GM12801 (cell line): ENCODE measurements around the gene LARGE1.

Source experiments
- CTCF ChIP-seq: IDR thresholded peaks from one replicate; pipeline ENCODE4 v1.5.1; 2011; ENCODE audit warnings: control low read depth; ENCODE audit not compliant: insufficient read length; ENCODE audit errors: extremely low read depth

LARGE1 gene

GRCh38 chr22:33242078-33242477 is 678.2 kb downstream of the LARGE1 start:
- no peak for TF ChIP-seq CTCF

- TF ChIP-seq CTCF: no peak
Measured at GRCh38 chr22:33240888-33241475, 679.3 kb downstream of the LARGE1 start.

GRCh38 chr22:33232071-33232470 is 688.2 kb downstream of the LARGE1 start:
- no peak for TF ChIP-seq CTCF

GRCh38 chr22:33227791-33228190 is 692.5 kb downstream of the LARGE1 start:
- TF ChIP-seq CTCF: no peak

- no peak for TF ChIP-seq CTCF
Measured at GRCh38 chr22:33224841-33225240, 695.4 kb downstream of the LARGE1 start.
